ENCODE measurements around the gene STK25. TPM values are rescaled to one million over a fixed set of nuclear protein-coding genes. Genes with fewer than 3 reads are reported as not detected.

STK25 gene
- total and polyA plus RNA-seq, 2 donors (not counting 1 experiment from before 2014, with no cell fraction given) = 183 to 378 TPM

DNA sequence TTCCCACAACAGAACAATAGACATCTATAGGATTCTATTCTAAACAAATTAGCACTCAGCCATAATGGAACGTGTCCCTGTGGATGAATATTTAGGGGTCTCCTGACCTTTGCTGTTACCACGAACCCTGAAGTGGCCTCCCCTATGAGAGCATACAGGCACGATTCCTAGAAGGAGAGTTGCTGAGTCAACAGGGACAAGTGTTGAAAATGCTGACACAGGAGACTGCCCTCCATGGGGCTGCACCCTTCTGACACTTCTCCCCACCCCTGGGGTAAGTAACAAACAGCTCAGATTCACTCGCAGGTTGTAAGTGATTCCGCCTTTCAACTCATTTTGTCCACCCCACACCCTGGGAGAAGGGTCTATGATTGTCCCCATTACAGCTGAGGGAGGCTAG, 14.1 kb upstream of the STK25 start:
- ATAC-seq (ENCODE audit: low read depth) (no peak), DNase-seq (no peak)
- intact Hi-C loops (cut with micrococcal nuclease) = no loop called here
- Histone ChIP-seq H3K4me3 (ENCODE audit: control extremely low read depth in 1 of 5, extremely low read depth in 1 of 5, insufficient read depth in 1 of 5, low read depth in 2 of 5, low read length in 4 of 5) (no peak overlapping the region), H3K27ac (ENCODE audit: low read length in 2 of 2) (no peak overlapping the region), H3K36me3 (replicated peaks in 1 of 2; ENCODE audit: control extremely low read depth in 1 of 2, control insufficient read depth in 1 of 2, extremely low read depth in 1 of 2, insufficient read depth in 2 of 2, low read length in 1 of 2) (no peaks in the 10 kb centered on the region), H4K20me1 (ENCODE audit: control insufficient read depth, insufficient read depth, low read length, poor library complexity, severe bottlenecking) (no peaks in the 10 kb centered on the region), H3K4me1 (ENCODE audit: control insufficient read depth in 2 of 2, insufficient read depth in 2 of 2, low read length in 2 of 2) (no peaks in the 10 kb centered on the region), H2AFZ (ENCODE audit: insufficient read depth, low read depth, low read length, poor library complexity, severe bottlenecking) (no peak overlapping the region), H3K79me2 (ENCODE audit: control insufficient read depth, insufficient read depth, low read length) (no peaks in the 10 kb centered on the region), H3K27me3 (replicated peaks in 1 of 4; ENCODE audit: control extremely low read depth in 1 of 4, control insufficient read depth in 3 of 4, insufficient read depth in 4 of 4, low read length in 3 of 4) (peaks cover 0 to 19% (median 6%) of the 10 kb centered on the region in 4 experiments), H3K9ac (ENCODE audit: low read length) (no peak overlapping the region), H3K9me3 (ENCODE audit: control extremely low read depth in 1 of 3, control insufficient read depth in 2 of 3, insufficient read depth in 1 of 3, low read length in 2 of 3) (peaks cover 0 to 12% (median 0%) of the 10 kb centered on the region in 3 donors), H3K4me2 (replicated peaks; ENCODE audit: low read depth, low read length, poor library complexity, severe bottlenecking) (no peak overlapping the region)
- peaks cover 8% of the 10 kb centered on the region for H3K27me3 Mint-ChIP-seq
- POLR2A ChIA-PET = interaction anchor here (0.9 kb wide), 1 partner anchor 11 kb away, joined by 3 read pairs; no protein-coding TSS in a partner anchor
- no CpG with 5 or more reads among the region's 5 CpGs for WGBS (ENCODE audit: insufficient coverage)
- CTCF ChIA-PET = no interaction called here
- H3K9me3 Mint-ChIP-seq (ENCODE audit: insufficient read depth) = peaks cover 5% of the 10 kb centered on the region
- no peaks in the 10 kb centered on the region for H3K4me1 Mint-ChIP-seq
- H3K27ac Mint-ChIP-seq = no peak overlapping the region
- TF ChIP-seq CTCF (IDR thresholded peaks at IDR 0.05) (no peak), EZH2 (IDR thresholded peaks at IDR 0.05; ENCODE audit: borderline replicate concordance, insufficient read depth, low read depth, low read length, poor library complexity, severe bottlenecking) (no peak)
- no peak overlapping the region for H3K4me3 Mint-ChIP-seq

- TF ChIP-seq EZH2 (IDR thresholded peaks at IDR 0.05; ENCODE audit: borderline replicate concordance, insufficient read depth, low read depth, low read length, poor library complexity, severe bottlenecking) = no peak
- TF ChIP-seq CTCF (IDR thresholded peaks at IDR 0.05) = no peak
- no peak overlapping the region for H3K4me2 ChIP-seq (replicated peaks; ENCODE audit: low read depth, low read length, poor library complexity, severe bottlenecking)
- no peak overlapping the region for H3K27ac ChIP-seq (ENCODE audit: low read length in 2 of 2)
- H3K9ac ChIP-seq (ENCODE audit: low read length) = no peak overlapping the region
- no peak for ATAC-seq (ENCODE audit: low read depth)
- Mint-ChIP-seq H3K4me1 (peaks cover 3% of the 10 kb centered on the region), H3K4me3 (no peak overlapping the region), H3K27ac (no peak overlapping the region), H3K27me3 (peaks cover 8% of the 10 kb centered on the region), H3K9me3 (ENCODE audit: insufficient read depth) (no peaks in the 10 kb centered on the region)
- DNase-seq = no peak
- no peaks in the 10 kb centered on the region for H3K9me3 ChIP-seq (ENCODE audit: control extremely low read depth in 1 of 3, control insufficient read depth in 2 of 3, insufficient read depth in 1 of 3, low read length in 2 of 3)
- CTCF ChIA-PET = no interaction called here
- peaks cover 0 to 19% (median 6%) of the 10 kb centered on the region in 4 experiments for H3K27me3 ChIP-seq (replicated peaks in 1 of 4; ENCODE audit: control extremely low read depth in 1 of 4, control insufficient read depth in 3 of 4, insufficient read depth in 4 of 4, low read length in 3 of 4)
- H3K36me3 ChIP-seq (replicated peaks in 1 of 2; ENCODE audit: control extremely low read depth in 1 of 2, control insufficient read depth in 1 of 2, extremely low read depth in 1 of 2, insufficient read depth in 2 of 2, low read length in 1 of 2) = no peaks in the 10 kb centered on the region
- no peaks in the 10 kb centered on the region for H3K79me2 ChIP-seq (ENCODE audit: control insufficient read depth, insufficient read depth, low read length)
- no peak overlapping the region for H2AFZ ChIP-seq (ENCODE audit: insufficient read depth, low read depth, low read length, poor library complexity, severe bottlenecking)
- no peak overlapping the region for H3K4me3 ChIP-seq (ENCODE audit: control extremely low read depth in 1 of 5, extremely low read depth in 1 of 5, insufficient read depth in 1 of 5, low read depth in 2 of 5, low read length in 4 of 5)
- intact Hi-C loops (cut with micrococcal nuclease) = no loop called here
- H4K20me1 ChIP-seq (ENCODE audit: control insufficient read depth, insufficient read depth, low read length, poor library complexity, severe bottlenecking) = no peaks in the 10 kb centered on the region
- no peaks in the 10 kb centered on the region for H3K4me1 ChIP-seq (ENCODE audit: control insufficient read depth in 2 of 2, insufficient read depth in 2 of 2, low read length in 2 of 2)
- POLR2A ChIA-PET = no interaction called here
- 83% methylated on average over 8 of the region's 11 CpGs for WGBS (ENCODE audit: insufficient coverage)
Observed at GRCh38 chr2:241519669-241520068, 11.3 kb upstream of the STK25 start.
